ENCODE data around the gene SLC17A9.
"Not testable (repeated sequence)": the region's sequence is repeated elsewhere in the genome, so short reads cannot be mapped to it uniquely, and the experiment has no call there.

SLC17A9 gene

DNA sequence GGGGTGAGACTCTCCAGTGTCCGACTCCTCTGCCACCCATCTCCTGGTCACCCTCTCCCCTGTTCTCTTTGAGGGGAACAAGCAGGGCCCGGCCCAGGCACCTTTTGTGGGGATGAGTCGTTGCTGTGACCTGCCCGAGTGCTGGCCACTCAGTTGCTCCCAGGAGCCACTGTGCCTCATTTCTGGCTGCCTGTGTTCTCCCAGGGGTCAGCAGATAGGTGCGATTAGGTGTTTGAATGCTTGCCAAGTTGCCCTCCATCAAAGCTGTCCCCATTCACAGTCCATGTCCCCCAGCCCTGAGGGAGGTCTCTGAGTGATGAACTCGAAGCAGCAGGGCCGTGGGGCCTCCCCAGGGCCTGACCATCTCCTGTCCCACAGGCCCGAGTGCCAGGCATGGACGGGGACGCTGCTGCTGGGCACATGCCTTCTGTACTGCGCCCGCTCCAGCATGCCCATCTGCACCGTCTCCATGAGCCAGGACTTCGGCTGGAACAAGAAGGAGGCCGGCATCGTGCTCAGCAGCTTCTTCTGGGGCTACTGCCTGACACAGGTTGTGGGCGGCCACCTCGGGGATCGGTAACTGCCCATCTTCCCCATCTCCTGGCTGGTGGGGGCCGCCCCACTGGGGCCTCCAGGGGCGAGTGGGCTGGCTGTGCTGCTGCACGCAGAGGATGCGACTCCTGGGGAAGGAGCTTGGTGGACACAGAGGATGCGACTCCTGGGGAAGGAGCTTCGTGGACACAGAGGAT is 4.1 kb downstream of the SLC17A9 start:
- DNase-seq (ENCODE audit: low spot score), result no peak

DNA sequence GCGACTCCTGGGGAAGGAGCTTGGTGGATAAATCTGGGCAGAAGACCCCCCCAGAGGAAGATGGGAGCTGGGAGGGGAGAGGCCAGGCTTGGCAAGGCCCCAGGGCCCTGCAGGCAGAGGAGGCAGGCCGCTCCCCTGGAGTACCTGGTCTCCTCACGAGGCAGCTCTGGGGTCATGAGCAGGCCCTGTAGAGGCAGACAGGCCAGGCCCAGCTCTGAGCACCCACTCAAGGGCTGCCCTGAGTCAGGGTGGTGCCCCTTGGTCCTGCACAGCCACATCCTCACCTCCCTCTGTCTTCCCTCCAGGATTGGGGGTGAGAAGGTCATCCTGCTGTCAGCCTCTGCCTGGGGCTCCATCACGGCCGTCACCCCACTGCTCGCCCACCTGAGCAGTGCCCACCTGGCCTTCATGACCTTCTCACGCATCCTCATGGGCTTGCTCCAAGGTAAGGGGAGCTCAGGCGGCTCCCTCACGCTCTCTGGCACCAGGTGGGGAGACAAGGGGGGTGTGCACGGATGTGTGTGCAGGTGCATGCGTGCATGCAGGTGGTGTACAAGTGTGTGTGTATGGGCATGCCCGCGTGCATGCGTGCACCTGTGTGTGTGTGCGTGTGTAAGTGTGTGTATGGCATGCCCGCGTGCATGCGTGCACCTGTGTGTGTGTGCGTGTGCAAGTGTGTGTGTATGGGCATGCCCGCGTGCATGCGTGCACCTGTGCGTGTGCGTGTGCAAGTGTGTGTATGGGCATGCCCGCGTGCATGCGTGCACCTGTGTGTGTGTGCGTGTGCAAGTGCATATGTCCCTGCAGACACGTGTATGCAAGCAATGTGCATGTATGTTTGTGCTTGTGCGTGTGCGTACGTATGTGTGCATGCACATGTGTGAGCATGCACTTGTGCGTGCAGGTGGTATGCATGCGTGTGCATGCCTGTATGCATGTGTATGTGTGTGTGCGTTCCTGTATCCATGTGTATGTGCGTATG is 4.9 kb downstream of the SLC17A9 start:
- DNase-seq (ENCODE audit: low spot score), result no peak

DNA sequence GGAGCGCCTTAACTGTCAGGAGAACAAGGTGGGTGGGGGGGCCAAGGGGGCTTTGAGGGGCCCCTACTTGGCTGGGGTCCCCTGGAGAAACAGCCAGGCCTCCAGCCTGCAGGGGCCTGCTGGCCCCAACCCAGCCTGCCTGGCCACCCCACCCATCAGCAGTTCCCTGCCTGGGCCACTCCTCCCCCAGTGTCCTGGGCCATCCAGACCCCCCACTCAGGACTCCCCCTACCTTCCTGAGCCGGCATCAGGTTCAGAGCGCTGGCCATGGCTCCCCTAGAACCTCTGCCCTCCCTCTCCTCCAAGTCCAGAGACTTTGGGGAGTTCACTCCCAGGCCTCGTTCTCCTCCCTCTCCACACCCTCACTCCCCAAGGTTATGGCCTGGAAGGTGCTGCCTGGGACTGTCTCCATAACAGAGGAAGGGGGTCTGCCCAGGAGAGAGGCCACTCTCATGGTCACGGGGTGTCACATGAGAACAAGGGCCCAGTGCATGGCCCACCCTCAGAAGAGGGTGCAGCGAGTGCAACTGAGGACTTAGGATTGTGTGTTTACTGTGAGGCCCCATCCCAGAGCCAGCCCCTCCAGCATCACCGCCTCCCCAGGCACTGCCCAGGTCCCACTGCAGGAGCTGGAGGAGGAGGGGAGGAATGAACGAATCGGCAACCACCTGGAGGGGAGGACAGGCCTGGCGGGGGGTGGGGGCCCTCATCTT is 6.0 kb downstream of the SLC17A9 start:
- no peak for DNase-seq (ENCODE audit: low spot score)

DNA sequence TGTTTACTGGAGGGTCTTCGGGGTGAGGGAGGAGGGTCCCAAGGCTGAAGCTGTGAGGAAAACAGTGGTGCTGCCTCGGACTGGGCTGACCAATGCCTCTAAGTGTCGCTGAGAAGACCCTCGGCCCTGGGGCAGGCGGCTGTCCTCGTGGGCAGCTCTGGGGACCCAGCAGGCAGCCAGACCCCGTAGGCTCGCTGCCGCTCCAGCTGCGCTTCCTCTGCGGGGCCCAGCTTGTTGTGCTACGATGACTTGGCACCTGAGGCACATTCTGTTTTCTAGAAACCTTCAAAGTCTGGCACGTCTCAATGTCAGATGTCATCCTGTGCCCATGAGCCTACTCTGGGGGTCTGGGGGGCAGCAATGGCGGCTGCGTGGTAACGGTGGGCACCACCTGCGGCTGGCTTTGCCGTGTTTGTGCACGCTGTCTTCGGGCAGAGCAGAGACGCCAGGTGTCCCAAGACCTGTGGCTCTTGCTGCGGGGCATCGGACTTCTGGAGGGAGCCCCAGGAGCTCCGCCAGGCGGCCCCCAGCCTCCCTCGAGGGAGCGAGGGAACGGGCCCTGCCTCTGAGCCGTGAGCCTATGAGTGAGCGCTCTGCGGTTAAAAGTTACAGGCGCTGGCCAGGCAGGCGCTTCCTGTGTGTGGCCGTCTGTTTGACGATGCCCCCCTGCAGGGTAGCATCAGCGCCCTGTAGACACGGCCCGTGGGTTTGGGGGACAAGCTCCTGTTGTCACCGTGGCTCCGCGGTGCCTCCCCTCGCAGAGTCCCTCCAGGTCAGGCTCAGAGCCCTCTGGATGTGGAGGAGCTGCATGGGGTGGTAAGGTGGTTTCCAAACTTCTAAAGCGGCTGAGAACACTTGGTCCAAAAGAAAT is 6.8 kb downstream of the SLC17A9 start:
- no peak for DNase-seq (ENCODE audit: low spot score)

DNA sequence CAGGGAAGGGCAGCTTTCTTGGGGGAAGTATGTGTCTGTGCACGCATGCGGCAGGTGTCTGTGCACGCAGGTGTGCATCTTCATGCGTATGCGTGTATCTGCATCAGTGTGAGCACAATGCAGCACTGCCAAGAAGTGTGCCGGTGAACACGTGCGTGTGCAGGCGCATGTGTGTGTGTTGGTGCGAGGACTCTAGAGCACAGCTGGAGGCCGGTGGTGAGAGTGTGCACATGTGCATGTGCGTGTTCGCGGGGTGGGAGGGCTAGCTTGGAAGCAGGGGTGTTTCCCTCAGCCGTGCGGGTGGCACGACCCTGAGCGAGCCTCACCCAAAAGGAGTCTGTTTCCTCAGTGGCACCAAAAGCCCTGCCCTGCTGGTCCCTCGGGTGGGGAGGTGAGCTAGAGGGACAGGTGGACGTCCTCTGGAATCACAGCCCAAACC is 7.5 kb downstream of the SLC17A9 start:
- no peak for DNase-seq (ENCODE audit: low spot score)

DNA sequence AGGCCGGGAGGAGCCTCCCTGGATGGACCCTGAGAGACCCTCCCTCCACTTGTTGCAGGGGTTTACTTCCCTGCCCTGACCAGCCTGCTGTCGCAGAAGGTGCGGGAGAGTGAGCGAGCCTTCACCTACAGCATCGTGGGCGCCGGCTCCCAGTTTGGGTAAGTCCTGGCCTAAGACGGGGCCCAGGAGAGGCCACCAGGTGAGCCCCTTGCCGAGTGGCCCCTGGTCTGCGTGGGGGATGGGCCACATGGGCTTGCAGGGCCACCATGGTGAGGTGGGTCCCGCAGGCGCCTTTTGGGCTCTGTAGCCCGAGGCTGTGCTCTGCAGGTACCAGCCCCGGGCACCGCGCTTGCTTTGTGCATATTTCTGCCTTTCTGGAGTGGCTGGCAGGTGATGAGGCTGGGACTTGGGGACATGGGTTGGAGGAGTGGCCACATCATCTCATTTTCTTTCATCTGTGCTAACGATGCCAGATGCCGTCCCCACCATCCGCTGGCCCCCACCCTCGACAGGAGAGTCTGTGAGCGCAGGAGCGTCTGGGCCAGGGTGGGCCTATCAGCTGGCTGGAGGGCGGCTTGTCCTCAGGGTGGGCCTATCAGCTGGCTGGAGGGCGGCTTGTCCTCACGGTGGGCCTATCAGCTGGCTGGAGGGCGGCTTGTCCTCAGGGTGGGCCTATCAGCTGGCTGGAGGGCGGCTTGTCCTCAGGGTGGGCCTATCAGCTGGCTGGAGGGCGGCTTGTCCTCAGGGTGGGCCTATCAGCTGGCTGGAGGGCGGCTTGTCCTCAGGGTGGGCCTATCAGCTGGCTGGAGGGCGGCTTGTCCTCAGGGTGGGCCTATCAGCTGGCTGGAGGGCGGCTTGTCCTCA is 8.2 kb downstream of the SLC17A9 start:
- not testable (repeated sequence) for DNase-seq (ENCODE audit: low spot score)

DNA sequence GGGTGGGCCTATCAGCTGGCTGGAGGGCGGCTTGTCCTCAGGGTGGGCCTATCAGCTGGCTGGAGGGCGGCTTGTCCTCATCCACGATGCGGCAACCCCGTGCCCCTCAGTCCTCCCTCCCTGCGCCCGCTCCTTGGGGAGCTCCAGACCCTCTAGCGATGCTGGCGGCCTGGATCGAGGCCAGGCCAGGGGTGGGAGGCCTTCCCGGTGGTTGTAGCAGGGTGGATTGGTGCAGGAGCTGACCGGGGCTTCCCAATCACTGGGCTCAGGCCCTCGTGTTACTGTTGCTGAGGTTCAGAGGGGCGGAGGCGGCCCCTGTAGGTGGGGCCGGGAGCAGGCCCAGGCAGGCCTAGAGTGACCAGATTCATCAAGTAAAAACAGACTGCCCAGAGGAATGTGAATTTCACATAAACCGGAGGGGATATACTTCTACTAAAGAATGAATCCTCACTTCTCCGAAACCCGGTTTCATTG is 8.8 kb downstream of the SLC17A9 start:
- DNase-seq (ENCODE audit: low spot score), result no peak

DNA sequence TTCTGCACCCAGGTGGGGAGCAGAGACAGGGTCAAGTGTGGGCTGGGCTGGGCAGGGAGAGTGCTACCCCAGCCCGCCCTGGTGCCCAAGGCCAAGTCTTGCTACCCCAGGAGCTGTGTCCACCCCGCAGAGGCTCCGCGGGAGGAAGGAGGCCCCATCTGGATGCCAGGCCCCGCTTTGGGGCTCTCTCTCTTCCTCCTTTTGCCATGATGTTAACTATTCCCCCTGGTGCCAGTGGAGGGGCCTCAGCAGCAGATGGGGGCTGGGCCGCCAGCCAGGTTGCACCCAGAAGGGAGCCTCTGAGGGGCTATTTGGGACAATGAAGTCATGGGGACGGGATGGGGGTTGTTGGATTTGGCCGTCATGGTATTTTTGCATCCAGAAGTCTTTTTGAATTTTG is 9.3 kb downstream of the SLC17A9 start:
- no peak for DNase-seq (ENCODE audit: low spot score)

DNA sequence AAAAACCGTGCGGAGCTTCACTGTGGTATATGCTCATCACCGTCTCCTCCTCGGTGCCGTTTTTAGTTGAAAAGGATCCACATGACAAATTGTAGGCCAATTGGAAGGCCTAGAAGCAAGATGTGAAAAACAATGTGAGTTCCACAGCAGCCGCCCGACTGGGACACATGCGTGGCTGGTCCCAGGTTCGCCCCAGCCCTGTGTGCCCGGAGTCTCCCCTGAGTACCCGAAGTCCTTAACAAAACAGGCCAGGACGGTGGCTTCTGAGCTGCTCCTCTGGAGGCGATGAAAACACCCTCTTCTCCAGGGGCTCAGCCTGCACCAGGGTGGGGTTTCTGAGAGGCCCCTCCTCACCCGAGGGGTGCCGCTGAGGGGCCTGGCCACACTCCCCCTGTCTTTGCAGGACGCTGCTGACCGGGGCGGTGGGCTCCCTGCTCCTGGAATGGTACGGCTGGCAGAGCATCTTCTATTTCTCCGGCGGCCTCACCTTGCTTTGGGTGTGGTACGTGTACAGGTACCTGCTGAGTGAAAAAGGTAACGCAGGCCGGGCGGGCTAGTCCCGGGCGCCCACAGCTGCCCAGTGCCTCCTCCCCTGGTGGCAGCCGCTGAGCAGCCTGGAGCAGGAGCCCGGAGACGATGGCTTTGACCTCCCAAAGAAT is 9.8 kb downstream of the SLC17A9 start:
- no peak for DNase-seq (ENCODE audit: low spot score)

DNA sequence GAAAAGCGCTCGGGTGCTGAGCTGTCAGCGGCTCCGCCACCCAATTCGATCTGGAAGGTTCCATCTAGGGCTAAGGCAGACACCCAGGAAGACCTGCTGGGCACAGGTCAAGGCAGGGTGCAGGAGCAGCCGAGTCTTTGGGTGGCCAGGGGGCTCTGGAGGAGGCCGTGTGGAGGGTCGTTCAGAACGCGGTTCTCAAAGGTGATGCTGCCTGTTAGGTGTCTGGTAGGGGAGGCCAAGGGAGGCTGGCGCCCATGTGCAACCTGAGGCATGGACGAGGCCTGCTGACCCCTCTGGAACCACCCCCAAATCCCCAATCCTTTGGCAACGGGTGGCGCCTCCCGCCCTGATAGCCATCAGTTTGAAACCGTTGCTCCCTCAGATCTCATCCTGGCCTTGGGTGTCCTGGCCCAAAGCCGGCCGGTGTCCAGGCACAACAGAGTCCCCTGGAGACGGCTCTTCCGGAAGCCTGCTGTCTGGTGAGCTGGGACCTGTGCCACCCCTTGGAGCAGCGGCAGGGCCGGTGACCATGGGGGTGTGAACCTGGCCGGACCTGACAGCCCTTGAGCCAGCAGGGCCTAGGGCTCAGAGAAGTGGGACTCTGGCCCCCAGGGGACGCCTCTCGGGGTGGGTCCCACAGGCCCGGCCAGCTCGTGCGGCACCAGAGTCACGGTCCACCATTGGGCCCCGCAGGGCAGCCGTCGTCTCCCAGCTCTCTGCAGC is 10.5 kb downstream of the SLC17A9 start:
- no peak for DNase-seq (ENCODE audit: low spot score)

DNA sequence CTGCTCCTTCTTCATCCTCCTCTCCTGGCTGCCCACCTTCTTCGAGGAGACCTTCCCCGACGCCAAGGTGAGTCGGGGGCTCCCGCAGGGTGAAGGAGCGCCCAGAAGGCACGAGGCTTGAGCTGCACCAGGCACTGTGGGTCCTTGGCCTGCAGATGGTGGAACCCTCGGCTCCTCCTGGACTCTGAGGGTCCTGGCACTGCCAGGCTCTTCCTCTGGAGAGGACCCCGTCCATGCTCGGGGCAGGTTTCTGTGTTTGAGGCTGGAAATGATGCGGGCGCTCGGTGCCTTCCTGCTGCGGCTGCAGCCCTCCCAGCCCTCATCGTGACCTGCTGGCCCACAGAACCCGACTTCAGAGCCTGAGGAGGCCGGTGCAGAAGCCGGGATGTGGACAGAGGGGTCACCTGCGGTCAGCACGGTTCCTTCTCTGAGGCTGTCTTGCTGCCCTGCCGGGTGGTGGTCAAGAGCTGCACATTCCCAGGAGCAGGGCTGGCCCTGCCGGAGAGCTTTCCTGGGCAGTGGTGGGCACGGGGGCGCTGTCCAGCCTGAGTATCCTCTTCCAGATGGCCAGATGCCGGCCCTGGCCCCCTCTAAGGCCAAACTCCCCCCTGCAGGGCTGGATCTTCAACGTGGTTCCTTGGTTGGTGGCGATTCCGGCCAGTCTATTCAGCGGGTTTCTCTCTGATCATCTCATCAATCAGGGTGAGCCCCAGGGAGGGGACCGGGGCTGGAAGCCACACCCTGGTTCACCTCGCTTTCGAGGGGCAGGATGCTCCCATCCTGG is 11.3 kb downstream of the SLC17A9 start:
- DNase-seq (ENCODE audit: low spot score), result no peak

DNA sequence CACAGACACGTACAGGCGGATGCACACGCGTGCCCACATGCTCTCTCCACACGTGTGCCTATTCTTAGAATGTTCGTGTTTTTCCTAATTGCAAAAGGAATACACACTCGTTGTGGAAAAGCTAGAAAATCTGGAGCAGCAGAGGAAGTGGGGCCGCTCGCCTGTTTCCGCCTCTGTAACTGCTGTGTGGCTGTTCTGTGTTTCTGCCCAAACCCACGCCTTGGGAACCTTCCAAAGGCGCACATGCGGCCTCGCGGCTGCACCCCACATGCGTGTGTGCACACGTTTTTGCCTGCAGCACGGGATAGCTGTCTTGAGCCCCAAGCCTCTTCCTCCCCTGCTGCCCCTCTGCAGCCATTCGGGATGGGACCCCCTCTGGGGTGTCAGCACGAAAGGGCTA is 12.2 kb downstream of the SLC17A9 start:
- DNase-seq (ENCODE audit: low spot score), result no peak

DNA sequence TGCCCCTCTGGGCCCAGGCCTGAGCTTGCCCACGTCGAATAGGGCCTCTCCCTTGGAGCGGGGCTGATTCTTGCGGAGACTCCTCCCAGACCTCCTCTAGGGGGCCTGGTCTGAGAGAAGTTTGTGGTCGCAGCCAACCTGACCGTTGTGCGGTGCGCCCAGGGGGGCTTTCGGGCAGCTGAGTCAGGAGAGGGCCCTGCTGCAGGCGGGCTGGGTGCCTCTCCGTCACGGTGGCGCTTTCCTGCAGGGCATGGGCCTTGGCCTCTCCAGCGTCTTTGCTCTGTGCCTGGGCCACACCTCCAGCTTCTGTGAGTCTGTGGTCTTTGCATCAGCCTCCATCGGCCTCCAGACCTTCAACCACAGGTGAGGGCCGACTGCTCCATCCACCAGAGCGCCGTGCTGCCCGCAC is 12.9 kb downstream of the SLC17A9 start:
- no peak for DNase-seq (ENCODE audit: low spot score)

DNA sequence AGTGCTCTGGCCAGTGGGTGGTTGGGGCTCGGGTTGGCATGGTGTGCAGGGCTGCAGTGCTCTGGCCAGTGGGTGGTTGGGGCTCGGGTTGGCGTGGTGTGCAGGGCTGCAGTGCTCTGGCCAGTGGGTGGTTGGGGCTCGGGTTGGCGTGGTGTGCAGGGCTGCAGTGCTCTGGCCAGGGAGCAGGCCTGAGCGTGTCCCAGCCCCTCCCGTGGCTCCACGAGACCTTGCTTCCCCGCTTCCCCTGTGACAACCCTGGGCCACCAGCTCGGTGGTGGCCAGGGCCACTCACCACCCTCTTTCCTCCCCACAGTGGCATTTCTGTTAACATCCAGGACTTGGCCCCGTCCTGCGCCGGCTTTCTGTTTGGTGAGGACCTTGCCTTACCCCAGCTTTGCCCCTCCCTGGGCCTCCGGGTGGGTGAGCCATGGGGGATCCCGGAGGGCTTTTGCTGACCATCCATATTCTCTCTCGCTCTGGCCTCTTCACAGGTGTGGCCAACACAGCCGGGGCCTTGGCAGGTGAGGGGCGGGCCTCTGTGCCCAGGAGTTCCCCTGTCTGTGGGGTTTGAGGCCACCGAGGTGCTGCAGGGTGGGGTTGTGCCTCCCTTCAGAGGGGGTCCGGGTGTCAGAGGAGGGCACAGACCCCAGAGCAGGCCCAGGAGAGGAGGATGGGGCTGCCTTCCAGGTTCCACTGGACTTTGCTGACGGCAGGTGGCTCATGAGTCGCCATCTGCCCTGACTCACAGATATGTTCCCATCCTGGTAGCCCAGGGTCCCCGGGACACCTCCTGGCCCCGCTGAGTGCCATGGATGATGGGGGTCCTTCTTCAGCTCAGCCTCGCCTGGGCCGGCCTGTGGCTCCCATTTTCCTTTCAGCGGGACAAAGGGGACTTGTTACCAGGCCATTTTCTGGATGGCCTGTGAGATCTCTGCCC is 14.0 kb downstream of the SLC17A9 start:
- DNase-seq (ENCODE audit: low spot score), result no peak

DNA sequence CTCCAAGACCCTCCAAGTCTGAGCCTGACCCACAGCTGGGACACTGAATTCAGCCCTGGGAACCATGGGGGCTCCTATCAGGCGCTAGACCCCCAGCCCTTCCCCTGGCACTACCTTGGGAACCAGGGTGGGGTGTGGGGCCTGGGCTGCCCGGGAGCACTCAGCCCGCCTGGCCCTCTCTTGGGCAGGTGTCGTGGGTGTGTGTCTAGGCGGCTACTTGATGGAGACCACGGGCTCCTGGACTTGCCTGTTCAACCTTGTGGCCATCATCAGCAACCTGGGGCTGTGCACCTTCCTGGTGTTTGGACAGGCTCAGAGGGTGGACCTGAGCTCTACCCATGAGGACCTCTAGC is 14.6 kb downstream of the SLC17A9 start:
- DNase-seq (ENCODE audit: low spot score), result no peak

DNA sequence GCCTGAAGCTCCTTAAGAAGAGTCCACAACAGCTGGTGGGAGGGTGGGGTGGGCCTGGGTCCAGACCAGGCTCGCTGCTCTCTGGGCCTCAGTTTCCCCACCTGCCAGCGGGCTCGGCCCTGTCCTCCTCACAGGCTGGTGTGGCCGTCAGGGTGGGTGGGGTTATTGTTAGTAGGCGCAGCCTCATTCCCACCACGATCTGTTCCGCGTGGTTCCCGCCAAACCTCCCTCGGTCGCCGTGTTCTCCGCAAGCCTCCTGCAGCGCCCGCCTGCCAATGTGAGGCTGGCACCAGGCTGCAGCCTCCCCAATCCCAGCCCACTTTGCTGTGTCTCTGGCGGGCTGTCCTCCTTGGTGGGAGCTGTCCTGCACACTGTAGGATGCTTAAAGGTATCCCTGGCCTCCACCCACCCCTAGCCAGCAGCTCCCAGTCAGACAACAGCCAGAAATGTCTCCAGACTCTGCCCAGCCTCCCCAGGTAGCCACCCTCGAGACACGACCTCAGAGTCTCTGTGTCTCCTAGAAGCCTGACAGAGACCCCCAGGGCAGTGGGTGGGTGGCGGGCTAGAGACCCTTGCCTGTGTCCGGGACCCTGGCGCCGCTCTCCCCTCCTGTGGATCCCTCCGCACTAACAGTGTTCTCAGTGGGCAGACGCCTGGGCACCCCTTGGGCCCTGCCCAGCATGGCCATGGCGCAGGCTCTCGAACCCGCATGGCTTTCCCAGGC is 15.3 kb downstream of the SLC17A9 start:
- DNase-seq (ENCODE audit: low spot score), result no peak
